DOHH2 (cell line): ENCODE data around the gene GLRA3.

Experiments used
- H3F3A ChIP-seq: fragments of 200-600 bp; sonication (generic), shearing (Covaris generic); 2 replicates; pipeline ENCODE4 v1.6.0; 2016; ENCODE audit warnings: antibody characterized with exemption, mild to moderate bottlenecking; ENCODE audit not compliant: control insufficient read depth, insufficient read depth
- H3K27ac ChIP-seq: fragments of 200-600 bp; sonication (generic); 2 replicates; pipeline ENCODE4 v1.5.1; 2014; ENCODE audit warnings: low read depth, mild to moderate bottlenecking, low read length, moderate library complexity
- H3K27me3 ChIP-seq: fragments of 200-600 bp; sonication (generic); 2 replicates; pipeline ENCODE4 v1.6.1; 2014; ENCODE audit warnings: mild to moderate bottlenecking, low read length, mixed read lengths; ENCODE audit not compliant: control insufficient read depth
- H3K36me3 ChIP-seq: fragments of 200-600 bp; sonication (generic); 2 replicates; pipeline ENCODE4 v1.6.1; 2014; ENCODE audit warnings: mild to moderate bottlenecking, low read length, moderate library complexity, mixed read lengths; ENCODE audit not compliant: control insufficient read depth
- H3K4me1 ChIP-seq: fragments of 200-600 bp; sonication (generic); 2 replicates; pipeline ENCODE4 v1.6.1; 2014; ENCODE audit warnings: mild to moderate bottlenecking, low read length, mixed read lengths; ENCODE audit not compliant: control insufficient read depth
- H3K4me2 ChIP-seq: fragments of 200-600 bp; sonication (generic); 2 replicates; pipeline ENCODE4 v1.6.0; 2014; ENCODE audit warnings: mild to moderate bottlenecking, low read length, moderate library complexity
- H3K4me3 ChIP-seq: fragments of 200-600 bp; sonication (generic); 2 replicates; pipeline ENCODE4 v1.5.1; 2014; ENCODE audit warnings: mild to moderate bottlenecking, low read length, mixed read lengths
- H3K79me2 ChIP-seq: fragments of 200-600 bp; sonication (generic); 2 replicates; pipeline ENCODE4 v1.6.1; 2014; ENCODE audit warnings: mild to moderate bottlenecking, low read length, mixed read lengths; ENCODE audit not compliant: control insufficient read depth
- H3K9me2 ChIP-seq: fragments of 200-600 bp; sonication (generic); replicated peaks from 2 replicates; pipeline ENCODE4 v1.6.1; 2014; ENCODE audit warnings: mild to moderate bottlenecking, low read length, mixed read lengths; ENCODE audit not compliant: control insufficient read depth
- H3K9me3 ChIP-seq: fragments of 200-600 bp; sonication (generic); 2 replicates; pipeline ENCODE4 v1.6.1; 2014; ENCODE audit warnings: antibody characterized with exemption, low read length, mixed read lengths; ENCODE audit not compliant: control insufficient read depth, insufficient read depth
- H4K20me1 ChIP-seq: fragments of 200-600 bp; sonication (generic); 2 replicates; pipeline ENCODE4 v1.6.0; 2014; ENCODE audit warnings: low read depth, mild to moderate bottlenecking, antibody characterized with exemption, low read length, moderate library complexity; ENCODE audit not compliant: control insufficient read depth, insufficient read depth
- CTCF ChIP-seq: fragments of 200-600 bp; sonication (generic); IDR thresholded peaks from one replicate; pipeline ENCODE4 v1.5.1; 2014; ENCODE audit warnings: antibody characterized with exemption, mild to moderate bottlenecking, low read depth, low read length; ENCODE audit not compliant: poor library complexity, severe bottlenecking
- EZH2phosphoT487 ChIP-seq: fragments of 200-600 bp; sonication (generic); IDR thresholded peaks from 2 replicates; pipeline ENCODE4 v1.6.1; 2017; ENCODE audit warnings: borderline replicate concordance, mild to moderate bottlenecking, antibody characterized with exemption, low read length, moderate library complexity, mixed read lengths

GLRA3 gene

GRCh38 chr4:174650711-174651355 is 178.2 kb downstream of the GLRA3 start:
- Histone ChIP-seq H3K79me2 (no peaks in the 10 kb centered on the region), H3K9me2 (no peaks in the 10 kb centered on the region), H3K27ac (no peak overlapping the region), H4K20me1 (no peaks in the 10 kb centered on the region), H3K4me1 (no peaks in the 10 kb centered on the region), H3K4me2 (no peak overlapping the region), H3K4me3 (no peak overlapping the region), H3K9me3 (no peaks in the 10 kb centered on the region), H3F3A (no peaks in the 10 kb centered on the region), H3K27me3 (no peaks in the 10 kb centered on the region), H3K36me3 (no peaks in the 10 kb centered on the region)
- TF ChIP-seq EZH2phosphoT487 (no peak), CTCF (no peak)

GRCh38 chr4:174648812-174649211 is 180.2 kb downstream of the GLRA3 start:
- Histone ChIP-seq H4K20me1 (no peaks in the 10 kb centered on the region), H3K4me2 (no peak overlapping the region), H3K79me2 (no peaks in the 10 kb centered on the region), H3K9me2 (no peaks in the 10 kb centered on the region), H3K36me3 (no peaks in the 10 kb centered on the region), H3K27ac (no peak overlapping the region), H3K9me3 (no peaks in the 10 kb centered on the region), H3F3A (no peaks in the 10 kb centered on the region), H3K27me3 (no peaks in the 10 kb centered on the region), H3K4me3 (no peak overlapping the region), H3K4me1 (no peaks in the 10 kb centered on the region)
- no peak for TF ChIP-seq EZH2phosphoT487
- no peak for TF ChIP-seq CTCF

GRCh38 chr4:174646326-174646725 is 182.7 kb downstream of the GLRA3 start:
- no peaks in the 10 kb centered on the region for H3K9me3 ChIP-seq
- H3K9me2 ChIP-seq, result no peaks in the 10 kb centered on the region
- H4K20me1 ChIP-seq, result no peaks in the 10 kb centered on the region
- TF ChIP-seq EZH2phosphoT487 (no peak), CTCF (no peak)
- no peaks in the 10 kb centered on the region for H3F3A ChIP-seq
- H3K36me3 ChIP-seq, result no peaks in the 10 kb centered on the region
- H3K4me1 ChIP-seq, result no peaks in the 10 kb centered on the region
- no peak overlapping the region for H3K27ac ChIP-seq
- no peak overlapping the region for H3K4me3 ChIP-seq
- no peaks in the 10 kb centered on the region for H3K79me2 ChIP-seq
- H3K27me3 ChIP-seq, result no peaks in the 10 kb centered on the region
- H3K4me2 ChIP-seq, result no peak overlapping the region
